Parathyroid adenoma (tissue), 2 donors: ENCODE measurements around the gene WDR46.

ENCODE experiments used
- H2AFZ ChIP-seq: fragments of 300-600 bp; sonication (generic); one replicate; pipeline ENCODE4 v1.7.0; 2017; ENCODE audit warnings: antibody characterized with exemption, mild to moderate bottlenecking
- H3K27ac ChIP-seq: fragments of 300-600 bp; sonication (generic); one replicate; pipeline ENCODE4 v1.7.0; 2017
- H3K27me3 ChIP-seq: fragments of 300-600 bp; sonication (generic); one replicate; pipeline ENCODE4 v1.7.0; 2017; ENCODE audit warnings: low read length; ENCODE audit not compliant: control insufficient read depth, insufficient read depth
- H3K36me3 ChIP-seq: fragments of 300-600 bp; sonication (generic); one replicate; pipeline ENCODE4 v1.7.0; 2017; ENCODE audit warnings: low read length; ENCODE audit not compliant: control insufficient read depth, insufficient read depth
- H3K4me1 ChIP-seq: fragments of 300-600 bp; sonication (generic); one replicate; pipeline ENCODE4 v1.7.0; 2017; ENCODE audit warnings: control low read depth
- H3K4me2 ChIP-seq: fragments of 300-600 bp; sonication (generic); one replicate; pipeline ENCODE4 v1.7.0; 2017; ENCODE audit warnings: low read length
- H3K4me3 ChIP-seq: fragments of 300-600 bp; sonication (generic); one replicate; pipeline ENCODE4 v1.7.0; 2017; ENCODE audit warnings: low read depth, low read length
- H3K79me2 ChIP-seq: fragments of 300-600 bp; sonication (generic); one replicate; pipeline ENCODE4 v1.7.0; 2017; ENCODE audit warnings: control low read depth
- H3K9ac ChIP-seq: fragments of 300-600 bp; sonication (generic); one replicate; pipeline ENCODE4 v1.7.0; 2017; ENCODE audit warnings: mild to moderate bottlenecking
- H3K9me3 ChIP-seq: fragments of 300-600 bp; sonication (generic); one replicate; pipeline ENCODE4 v1.7.0; 2017; ENCODE audit warnings: low read length; ENCODE audit not compliant: control insufficient read depth
- CTCF ChIP-seq: fragments of 300-600 bp; sonication (generic); IDR thresholded peaks from one replicate; pipeline ENCODE4 v1.7.0; 2017; ENCODE audit warnings: antibody characterized with exemption, mild to moderate bottlenecking
- donor health status: primary hyperparathyroidism.

The WDR46 gene

GRCh38 chr6:33298773-33299236 lies 9.8 kb upstream of the WDR46 start, which contains the start of gene RGL2:
Gene RGL2 (minus strand): TSS chr6:33298942. CDS start chr6:33298610, 332 bp downstream.
- H3K27ac ChIP-seq, result peak within 1 kb of the TSS; percentile 96
- H3K9ac ChIP-seq, result peak within 1 kb of the TSS; percentile 72
- H3K4me1 ChIP-seq, result peaks cover 2% of the 10 kb centered on the region
- peak within 1 kb of the TSS; percentile 99 for H3K4me2 ChIP-seq
- peak within 1 kb of the TSS; percentile 89 for H2AFZ ChIP-seq
- H3K4me3 ChIP-seq, result peak within 1 kb of the TSS; percentile 92
- no peaks in the 10 kb centered on the region for H3K9me3 ChIP-seq
- H3K36me3 ChIP-seq, result no peaks in the 10 kb centered on the region
- H3K27me3 ChIP-seq, result no peaks in the 10 kb centered on the region
- peaks cover 9% of the 10 kb centered on the region for H3K79me2 ChIP-seq
- no peak for TF ChIP-seq CTCF

DNA sequence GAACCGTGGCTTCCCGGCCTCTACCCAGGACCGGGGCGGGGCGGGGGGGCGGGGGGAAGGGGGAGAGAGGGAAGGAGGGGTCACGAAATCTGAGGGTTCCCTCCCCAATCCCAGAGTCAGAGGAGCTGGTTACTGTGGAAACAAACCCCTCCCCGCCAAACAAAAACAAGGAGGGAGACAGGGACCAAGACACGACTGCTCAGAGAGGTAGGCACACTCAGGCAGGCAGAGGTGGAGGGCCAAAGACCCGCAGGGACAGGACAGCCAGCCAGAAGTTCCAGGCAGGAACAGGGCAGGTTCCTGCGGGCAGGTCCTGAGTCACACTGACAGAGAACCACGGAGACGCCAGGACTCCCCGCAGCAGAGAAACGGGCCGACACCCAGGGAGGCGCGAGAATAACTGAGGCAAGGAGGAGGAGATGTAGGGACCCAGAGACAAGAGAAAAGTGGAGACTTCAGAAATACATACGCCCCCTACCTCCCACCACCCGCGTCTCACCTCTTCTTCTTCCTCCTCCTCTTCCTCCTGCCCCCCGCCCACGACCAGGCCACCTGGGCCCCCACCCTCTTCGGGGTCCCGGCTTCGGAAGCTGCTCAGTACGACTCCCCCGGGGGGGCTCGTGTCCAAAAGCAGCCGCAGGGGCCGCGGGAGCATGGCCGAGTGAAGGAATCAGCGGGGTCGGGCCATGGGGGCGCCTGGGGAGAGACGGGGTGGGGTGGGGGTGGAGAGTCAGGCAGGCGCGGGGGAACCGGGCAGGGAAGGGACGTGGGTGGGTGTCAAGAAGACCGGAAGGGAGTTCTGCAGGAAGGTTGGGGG lies 9.1 kb upstream of the WDR46 start:
- Histone ChIP-seq H3K36me3 (no peaks in the 10 kb centered on the region), H3K27me3 (no peaks in the 10 kb centered on the region), H3K4me3 (peak overlapping the region; percentile 92), H3K79me2 (peaks cover 9% of the 10 kb centered on the region), H3K27ac (peak overlapping the region; percentile 96), H3K4me2 (peak overlapping the region; percentile 99), H3K9ac (peak overlapping the region; percentile 72), H3K4me1 (peaks cover 2% of the 10 kb centered on the region), H2AFZ (peak overlapping the region; percentile 89), H3K9me3 (no peaks in the 10 kb centered on the region)
- TF ChIP-seq CTCF, result no peak

- no peaks in the 10 kb centered on the region for H3K27me3 ChIP-seq
- peak overlapping the region; percentile 99 for H3K4me2 ChIP-seq
- no peak overlapping the region for H3K9ac ChIP-seq
- H3K9me3 ChIP-seq, result no peaks in the 10 kb centered on the region
- peak overlapping the region; percentile 64 for H2AFZ ChIP-seq
- TF ChIP-seq CTCF, result no peak
- peak overlapping the region; percentile 96 for H3K27ac ChIP-seq
- peak overlapping the region; percentile 77 for H3K4me3 ChIP-seq
- peaks cover 9% of the 10 kb centered on the region for H3K79me2 ChIP-seq
- H3K4me1 ChIP-seq, result peaks cover 2% of the 10 kb centered on the region
- H3K36me3 ChIP-seq, result no peaks in the 10 kb centered on the region
These were observed 8.4 kb upstream of the WDR46 start for GRCh38 chr6:33297406-33297955.

DNA sequence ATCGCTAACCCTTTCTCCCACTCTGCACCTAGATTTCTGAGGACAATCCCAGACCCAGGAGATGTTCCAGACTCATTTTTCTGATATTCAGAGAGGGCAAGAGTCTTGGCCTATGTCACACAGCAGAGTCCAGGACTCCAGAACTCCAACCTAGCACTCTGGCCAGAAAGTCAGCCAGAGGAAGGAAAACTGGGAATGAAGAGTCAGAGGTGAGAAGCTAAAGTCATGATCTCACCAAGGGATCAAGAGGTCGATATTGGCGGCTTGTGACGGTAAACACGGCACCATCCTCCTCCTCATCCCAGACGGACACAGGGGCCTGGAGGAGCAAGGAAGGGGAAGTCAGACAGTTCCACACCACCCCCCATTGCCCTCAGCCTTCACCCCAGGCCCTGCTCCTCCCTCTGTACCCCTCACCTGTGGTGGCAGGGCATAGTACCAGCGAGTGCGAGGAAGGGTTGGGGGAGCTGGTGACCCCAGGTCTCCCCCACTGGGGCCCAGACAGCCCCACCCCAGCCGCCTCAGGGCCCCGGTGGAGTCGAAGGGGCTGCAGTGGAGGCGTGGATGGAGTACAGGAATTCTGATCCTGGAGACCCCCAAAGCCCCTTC lies 7.9 kb upstream of the WDR46 start:
- Histone ChIP-seq H3K4me1 (peaks cover 2% of the 10 kb centered on the region), H3K36me3 (no peaks in the 10 kb centered on the region), H3K79me2 (peaks cover 9% of the 10 kb centered on the region), H3K9me3 (no peaks in the 10 kb centered on the region), H3K4me2 (peak overlapping the region; percentile 99), H3K9ac (no peak overlapping the region), H2AFZ (no peak overlapping the region), H3K4me3 (peak overlapping the region; percentile 77), H3K27me3 (no peaks in the 10 kb centered on the region), H3K27ac (peak overlapping the region; percentile 96)
- no peak for TF ChIP-seq CTCF
